AG04449 (cell line): Measurements from ENCODE around the gene TMCC1.

Experiments
- CTCF ChIA-PET: fragments of 350-600 bp; formaldehyde crosslinking; extraction: SDS; loops from one replicate; lab custom pipeline; 2021; ENCODE audit warnings: antibody characterized with exemption; lab: Yijun Ruan, JAX
- POLR2A ChIA-PET: fragments of 400-600, 350-600 bp; formaldehyde crosslinking; extraction: SDS; loops from one replicate; lab custom pipeline; 2020; ENCODE audit warnings: antibody characterized with exemption, inconsistent platforms; lab: Yijun Ruan, JAX
- DNase-seq: peaks from one replicate; pipeline ENCODE4 v3.0.0-alpha.2; 2010; ENCODE audit warnings: low read depth, low spot score
- H3K4me3 ChIP-seq: 2 replicates; pipeline ENCODE4 v1.5.1; 2011; ENCODE audit warnings: low read depth, mild to moderate bottlenecking, control low read depth, low read length
- CTCF ChIP-seq: IDR thresholded peaks from one replicate; pipeline ENCODE4 v1.5.1; 2011; ENCODE audit warnings: mild to moderate bottlenecking, moderate library complexity, low read length, control low read depth, inconsistent platforms; ENCODE audit not compliant: insufficient read depth; ENCODE audit errors: missing control alignments

TMCC1 gene

GRCh38 chr3:129831503-129831902 lies 62.0 kb downstream of the TMCC1 start:
- no peak overlapping the region for H3K4me3 ChIP-seq
- POLR2A ChIA-PET, result no interaction called here
- TF ChIP-seq CTCF, result no peak
- CTCF ChIA-PET, result interaction anchor here (1.0 to 13.2 kb wide), 13 partner anchors 16 to 448 kb away, joined by 3 to 215 read pairs (median 4); no protein-coding TSS in a partner anchor
- DNase-seq, result no peak

- CTCF ChIA-PET, result interaction anchor here (0.7 to 13.2 kb wide), 24 partner anchors 9 to 446 kb away, joined by 3 to 215 read pairs (median 4); no protein-coding TSS in a partner anchor
- DNase-seq, result peak; percentile 90
- H3K4me3 ChIP-seq, result no peak overlapping the region
- peak; percentile 46 for TF ChIP-seq CTCF
- POLR2A ChIA-PET, result interaction anchor here (1.2 kb wide), 1 partner anchor 176 kb away, joined by 5 read pairs; no protein-coding TSS in a partner anchor
These were observed 63.9 kb downstream of the TMCC1 start for GRCh38 chr3:129829640-129830039.

- ChIA-PET POLR2A (no interaction called here), CTCF (interaction anchor here (0.8 to 13.2 kb wide), 7 partner anchors 17 to 338 kb away, joined by 3 to 215 read pairs (median 4); no protein-coding TSS in a partner anchor)
- DNase-seq, result no peak
- TF ChIP-seq CTCF, result no peak
- H3K4me3 ChIP-seq, result no peak overlapping the region
These were observed 65.7 kb downstream of the TMCC1 start for GRCh38 chr3:129827765-129828164.

- CTCF ChIA-PET, result interaction anchor here (0.6 to 13.2 kb wide), 38 partner anchors 9 to 855 kb away, joined by 3 to 215 read pairs (median 3); no protein-coding TSS in a partner anchor
- POLR2A ChIA-PET, result no interaction called here
- DNase-seq, result no peak
- no peak overlapping the region for H3K4me3 ChIP-seq
- TF ChIP-seq CTCF, result peak; percentile 45
These were observed 68.5 kb downstream of the TMCC1 start for GRCh38 chr3:129824926-129825541.

- POLR2A ChIA-PET, result no interaction called here
- no peak overlapping the region for H3K4me3 ChIP-seq
- CTCF ChIA-PET, result interaction anchor here (0.8 to 13.2 kb wide), 8 partner anchors 10 to 333 kb away, joined by 3 to 215 read pairs (median 6); no protein-coding TSS in a partner anchor
- peak; percentile 42 for DNase-seq
- TF ChIP-seq CTCF, result no peak
These were observed 70.8 kb downstream of the TMCC1 start for GRCh38 chr3:129822679-129823078.

- ChIA-PET CTCF (interaction anchor here (0.8 to 13.2 kb wide), 8 partner anchors 10 to 333 kb away, joined by 3 to 215 read pairs (median 6); no protein-coding TSS in a partner anchor), POLR2A (no interaction called here)
- no peak for DNase-seq
- no peak for TF ChIP-seq CTCF
- H3K4me3 ChIP-seq, result no peak overlapping the region
These were observed 71.3 kb downstream of the TMCC1 start for GRCh38 chr3:129822241-129822640.
